Nephron progenitor cell (in vitro differentiated cells): ENCODE results near the gene IP6K1.
"Not testable (repeated sequence)": the region's sequence is repeated elsewhere in the genome, so short reads cannot be mapped to it uniquely, and the experiment has no call there.

ENCODE experiments used
- DNase-seq: peaks from one replicate; pipeline ENCODE4 v3.0.0; 2021
- H3K27ac Mint-ChIP-seq: 2 replicates; pipeline ENCODE4 v1.8.0; 2021; ENCODE audit warnings: mild to moderate bottlenecking, moderate library complexity, mixed read lengths
- H3K27me3 Mint-ChIP-seq: 2 replicates; pipeline ENCODE4 v1.8.0; 2021; ENCODE audit warnings: mild to moderate bottlenecking, low read depth, mixed read lengths; ENCODE audit not compliant: poor library complexity
- H3K36me3 Mint-ChIP-seq: 2 replicates; pipeline ENCODE4 v1.8.0; 2021; ENCODE audit warnings: low read depth, mixed read lengths
- H3K4me1 Mint-ChIP-seq: 2 replicates; pipeline ENCODE4 v1.8.0; 2021; ENCODE audit warnings: mixed read lengths
- H3K4me3 Mint-ChIP-seq: 2 replicates; pipeline ENCODE4 v1.8.0; 2021; ENCODE audit warnings: mild to moderate bottlenecking, moderate library complexity, mixed read lengths
- H3K9me3 Mint-ChIP-seq: 2 replicates; pipeline ENCODE4 v1.8.0; 2021; ENCODE audit warnings: mild to moderate bottlenecking, moderate library complexity, mixed read lengths
- CTCF ChIP-seq: fragments of 200-600 bp; sonication (generic); IDR thresholded peaks from 2 replicates; pipeline ENCODE4 v1.5.0; 2021; ENCODE audit warnings: antibody characterized with exemption

The IP6K1 gene

GRCh38 chr3:49759226-49759625 is 27.1 kb downstream of the IP6K1 start:
- Mint-ChIP-seq H3K27me3 (no peaks in the 10 kb centered on the region), H3K4me3 (no peak overlapping the region), H3K9me3 (no peaks in the 10 kb centered on the region), H3K27ac (peak overlapping the region; percentile 59), H3K4me1 (peaks cover 16% of the 10 kb centered on the region), H3K36me3 (peaks cover 14% of the 10 kb centered on the region)
- no peak for TF ChIP-seq CTCF
- DNase-seq = no peak

GRCh38 chr3:49757197-49757596 is 29.1 kb downstream of the IP6K1 start:
- no peak overlapping the region for H3K4me3 Mint-ChIP-seq
- no peak for DNase-seq
- no peak for TF ChIP-seq CTCF
- peak overlapping the region; percentile 90 for H3K27ac Mint-ChIP-seq
- no peaks in the 10 kb centered on the region for H3K27me3 Mint-ChIP-seq
- peaks cover 15% of the 10 kb centered on the region for H3K36me3 Mint-ChIP-seq
- no peaks in the 10 kb centered on the region for H3K9me3 Mint-ChIP-seq
- peaks cover 21% of the 10 kb centered on the region for H3K4me1 Mint-ChIP-seq

- Mint-ChIP-seq H3K4me3 (no peak overlapping the region), H3K36me3 (peaks cover 21% of the 10 kb centered on the region), H3K27ac (peak overlapping the region; percentile 75), H3K9me3 (no peaks in the 10 kb centered on the region), H3K4me1 (peaks cover 21% of the 10 kb centered on the region), H3K27me3 (no peaks in the 10 kb centered on the region)
- DNase-seq = no peak
- TF ChIP-seq CTCF = no peak
Observed at GRCh38 chr3:49756036-49756435, 30.3 kb downstream of the IP6K1 start.

GRCh38 chr3:49754536-49754935 is 31.8 kb downstream of the IP6K1 start:
- peaks cover 31% of the 10 kb centered on the region for H3K36me3 Mint-ChIP-seq
- peaks cover 27% of the 10 kb centered on the region for H3K4me1 Mint-ChIP-seq
- H3K9me3 Mint-ChIP-seq = no peaks in the 10 kb centered on the region
- peak overlapping the region; percentile 16 for H3K27ac Mint-ChIP-seq
- H3K4me3 Mint-ChIP-seq = no peak overlapping the region
- H3K27me3 Mint-ChIP-seq = no peaks in the 10 kb centered on the region
- DNase-seq = no peak
- no peak for TF ChIP-seq CTCF

GRCh38 chr3:49751501-49751900 is 34.8 kb downstream of the IP6K1 start:
- TF ChIP-seq CTCF = no peak
- H3K36me3 Mint-ChIP-seq = peaks cover 43% of the 10 kb centered on the region
- DNase-seq = no peak
- H3K4me3 Mint-ChIP-seq = no peak overlapping the region
- no peaks in the 10 kb centered on the region for H3K9me3 Mint-ChIP-seq
- H3K4me1 Mint-ChIP-seq = peaks cover 43% of the 10 kb centered on the region
- no peaks in the 10 kb centered on the region for H3K27me3 Mint-ChIP-seq
- H3K27ac Mint-ChIP-seq = no peak overlapping the region

GRCh38 chr3:49750056-49750455 is 36.3 kb downstream of the IP6K1 start:
- Mint-ChIP-seq H3K4me3 (no peak overlapping the region), H3K36me3 (peaks cover 52% of the 10 kb centered on the region), H3K27ac (peak overlapping the region; percentile 68), H3K27me3 (no peaks in the 10 kb centered on the region), H3K4me1 (peaks cover 35% of the 10 kb centered on the region), H3K9me3 (no peaks in the 10 kb centered on the region)
- no peak for DNase-seq
- no peak for TF ChIP-seq CTCF

- peak overlapping the region; percentile 83 for H3K27ac Mint-ChIP-seq
- peaks cover 35% of the 10 kb centered on the region for H3K4me1 Mint-ChIP-seq
- DNase-seq = peak; percentile 40
- peaks cover 61% of the 10 kb centered on the region for H3K36me3 Mint-ChIP-seq
- H3K4me3 Mint-ChIP-seq = peak overlapping the region; percentile 8
- H3K27me3 Mint-ChIP-seq, H3K9me3 Mint-ChIP-seq: not testable (repeated sequence)
Observed at GRCh38 chr3:49748874-49749273, 37.5 kb downstream of the IP6K1 start.
